ENCODE results near the gene CAPN2. TPM values are rescaled to one million over a fixed set of nuclear protein-coding genes. Genes with fewer than 3 reads are reported as not detected.

Gene CAPN2
- not detected in 2 replicates for total RNA-seq (2014; rRNA removed; shearing (Covaris generic); ENCODE audit: low replicate concordance)

- Histone ChIP-seq H2AFZ (ENCODE audit: low read length) (no peak within 1 kb of the TSS), H3K9ac (ENCODE audit: low read length) (no peak within 1 kb of the TSS), H3K9me3 (ENCODE audit: low read length) (no peaks in the 10 kb centered on the region), H3K27ac (ENCODE audit: low read length) (no peak within 1 kb of the TSS), H4K20me1 (ENCODE audit: insufficient read depth, low read depth, low read length) (no peaks in the 10 kb centered on the region), H3K9me2 (replicated peaks; ENCODE audit: insufficient read depth, low read length) (no peaks in the 10 kb centered on the region), H3K4me2 (ENCODE audit: low read depth, low read length, poor library complexity, severe bottlenecking) (no peak within 1 kb of the TSS), H3K4me3 (ENCODE audit: low read length) (no peak within 1 kb of the TSS), H3K79me2 (ENCODE audit: low read length) (no peaks in the 10 kb centered on the region), H3K27me3 (ENCODE audit: low read length) (no peaks in the 10 kb centered on the region), H3K4me1 (ENCODE audit: low read length) (no peaks in the 10 kb centered on the region), H3K36me3 (ENCODE audit: insufficient read depth, low read length) (no peaks in the 10 kb centered on the region)
- no peak for DNase-seq
These were observed at the start of gene CAPN2 for GRCh38 chr1:223712194-223712849. Gene CAPN2 (plus strand): TSS chr1:223712539. CDS start chr1:223712641, 102 bp downstream.

GRCh38 chr1:223662943-223663342, 49.4 kb upstream of the CAPN2 start:
- H3K9me2 ChIP-seq (replicated peaks; ENCODE audit: insufficient read depth, low read length): no peaks in the 10 kb centered on the region
- no peaks in the 10 kb centered on the region for H3K36me3 ChIP-seq (ENCODE audit: insufficient read depth, low read length)

GRCh38 chr1:223664106-223664505, 48.2 kb upstream of the CAPN2 start:
- Histone ChIP-seq H3K4me3 (ENCODE audit: low read length) (no peak overlapping the region), H3K27me3 (ENCODE audit: low read length) (no peaks in the 10 kb centered on the region), H3K36me3 (ENCODE audit: insufficient read depth, low read length) (no peaks in the 10 kb centered on the region), H3K4me1 (ENCODE audit: low read length) (no peaks in the 10 kb centered on the region), H3K4me2 (ENCODE audit: low read depth, low read length, poor library complexity, severe bottlenecking) (no peak overlapping the region), H3K79me2 (ENCODE audit: low read length) (no peaks in the 10 kb centered on the region), H4K20me1 (ENCODE audit: insufficient read depth, low read depth, low read length) (no peaks in the 10 kb centered on the region), H3K9me3 (ENCODE audit: low read length) (no peaks in the 10 kb centered on the region), H3K27ac (ENCODE audit: low read length) (no peak overlapping the region), H3K9ac (ENCODE audit: low read length) (no peak overlapping the region), H3K9me2 (replicated peaks; ENCODE audit: insufficient read depth, low read length) (no peaks in the 10 kb centered on the region), H2AFZ (ENCODE audit: low read length) (no peak overlapping the region)
- no peak for DNase-seq

More at GRCh38 chr1:223662943-223663342, 49.4 kb upstream of the CAPN2 start:
- no peaks in the 10 kb centered on the region for H3K9me3 ChIP-seq (ENCODE audit: low read length)
- no peak overlapping the region for H2AFZ ChIP-seq (ENCODE audit: low read length)
- H3K79me2 ChIP-seq (ENCODE audit: low read length): no peaks in the 10 kb centered on the region
- no peak overlapping the region for H3K9ac ChIP-seq (ENCODE audit: low read length)
- no peak overlapping the region for H3K4me2 ChIP-seq (ENCODE audit: low read depth, low read length, poor library complexity, severe bottlenecking)
- no peak for DNase-seq
- H3K4me1 ChIP-seq (ENCODE audit: low read length): no peaks in the 10 kb centered on the region
- H4K20me1 ChIP-seq (ENCODE audit: insufficient read depth, low read depth, low read length): no peaks in the 10 kb centered on the region
- no peak overlapping the region for H3K4me3 ChIP-seq (ENCODE audit: low read length)
- no peaks in the 10 kb centered on the region for H3K27me3 ChIP-seq (ENCODE audit: low read length)
- H3K27ac ChIP-seq (ENCODE audit: low read length): no peak overlapping the region

GRCh38 chr1:223665592-223666312, 46.6 kb upstream of the CAPN2 start, which contains the start of gene CAPN8:
Gene CAPN8 (minus strand): TSS chr1:223665701. CDS start chr1:223665646, 55 bp downstream.
- H3K4me1 ChIP-seq (ENCODE audit: low read length): no peaks in the 10 kb centered on the region
- no peak within 1 kb of the TSS for H3K9ac ChIP-seq (ENCODE audit: low read length)
- no peaks in the 10 kb centered on the region for H3K27me3 ChIP-seq (ENCODE audit: low read length)
- no peaks in the 10 kb centered on the region for H3K9me2 ChIP-seq (replicated peaks; ENCODE audit: insufficient read depth, low read length)
- H3K9me3 ChIP-seq (ENCODE audit: low read length): no peaks in the 10 kb centered on the region
- no peak within 1 kb of the TSS for H3K4me3 ChIP-seq (ENCODE audit: low read length)
- H3K36me3 ChIP-seq (ENCODE audit: insufficient read depth, low read length): no peaks in the 10 kb centered on the region
- DNase-seq: no peak
- H3K4me2 ChIP-seq (ENCODE audit: low read depth, low read length, poor library complexity, severe bottlenecking): no peak within 1 kb of the TSS
- H4K20me1 ChIP-seq (ENCODE audit: insufficient read depth, low read depth, low read length): no peaks in the 10 kb centered on the region
- no peaks in the 10 kb centered on the region for H3K79me2 ChIP-seq (ENCODE audit: low read length)
- no peak within 1 kb of the TSS for H3K27ac ChIP-seq (ENCODE audit: low read length)
- H2AFZ ChIP-seq (ENCODE audit: low read length): no peak within 1 kb of the TSS

- no peak for DNase-seq
- Histone ChIP-seq H3K9me2 (replicated peaks; ENCODE audit: insufficient read depth, low read length) (no peaks in the 10 kb centered on the region), H4K20me1 (ENCODE audit: insufficient read depth, low read depth, low read length) (no peaks in the 10 kb centered on the region), H3K36me3 (ENCODE audit: insufficient read depth, low read length) (no peaks in the 10 kb centered on the region), H2AFZ (ENCODE audit: low read length) (no peak overlapping the region), H3K9ac (ENCODE audit: low read length) (no peak overlapping the region), H3K27me3 (ENCODE audit: low read length) (no peaks in the 10 kb centered on the region), H3K79me2 (ENCODE audit: low read length) (no peaks in the 10 kb centered on the region), H3K27ac (ENCODE audit: low read length) (no peak overlapping the region), H3K4me2 (ENCODE audit: low read depth, low read length, poor library complexity, severe bottlenecking) (no peak overlapping the region), H3K4me1 (ENCODE audit: low read length) (no peaks in the 10 kb centered on the region), H3K9me3 (ENCODE audit: low read length) (no peaks in the 10 kb centered on the region), H3K4me3 (ENCODE audit: low read length) (no peak overlapping the region)
These were observed 44.7 kb upstream of the CAPN2 start for GRCh38 chr1:223667484-223668182.

GRCh38 chr1:223669003-223669795, 43.1 kb upstream of the CAPN2 start:
- no peak for DNase-seq
- H3K4me3 ChIP-seq (ENCODE audit: low read length): no peak overlapping the region
- no peak overlapping the region for H2AFZ ChIP-seq (ENCODE audit: low read length)
- no peak overlapping the region for H3K27ac ChIP-seq (ENCODE audit: low read length)
- H3K4me2 ChIP-seq (ENCODE audit: low read depth, low read length, poor library complexity, severe bottlenecking): no peak overlapping the region
- H3K27me3 ChIP-seq (ENCODE audit: low read length): no peaks in the 10 kb centered on the region
- H3K4me1 ChIP-seq (ENCODE audit: low read length): no peaks in the 10 kb centered on the region
- no peaks in the 10 kb centered on the region; the same call in 1 of the 2 replicates for H3K9me3 ChIP-seq (ENCODE audit: low read length)
- no peaks in the 10 kb centered on the region for H3K36me3 ChIP-seq (ENCODE audit: insufficient read depth, low read length)
- H3K79me2 ChIP-seq (ENCODE audit: low read length): no peaks in the 10 kb centered on the region
- H3K9me2 ChIP-seq (replicated peaks; ENCODE audit: insufficient read depth, low read length): no peaks in the 10 kb centered on the region
- no peaks in the 10 kb centered on the region for H4K20me1 ChIP-seq (ENCODE audit: insufficient read depth, low read depth, low read length)
- no peak overlapping the region for H3K9ac ChIP-seq (ENCODE audit: low read length)

- Histone ChIP-seq H3K27me3 (ENCODE audit: low read length) (no peaks in the 10 kb centered on the region), H3K9me2 (replicated peaks; ENCODE audit: insufficient read depth, low read length) (no peaks in the 10 kb centered on the region)
- DNase-seq: peak; percentile 67
These were observed 41.7 kb upstream of the CAPN2 start for GRCh38 chr1:223670458-223671159.

More at GRCh38 chr1:223670458-223671159, 41.7 kb upstream of the CAPN2 start:
- H3K79me2 ChIP-seq (ENCODE audit: low read length): no peaks in the 10 kb centered on the region
- H3K9me3 ChIP-seq (ENCODE audit: low read length): no peaks in the 10 kb centered on the region; the same call in 1 of the 2 replicates
- H3K27ac ChIP-seq (ENCODE audit: low read length): no peak overlapping the region
- no peaks in the 10 kb centered on the region for H3K36me3 ChIP-seq (ENCODE audit: insufficient read depth, low read length)
- H3K4me1 ChIP-seq (ENCODE audit: low read length): no peaks in the 10 kb centered on the region
- H4K20me1 ChIP-seq (ENCODE audit: insufficient read depth, low read depth, low read length): no peaks in the 10 kb centered on the region
- H3K4me3 ChIP-seq (ENCODE audit: low read length): no peak overlapping the region
- H3K4me2 ChIP-seq (ENCODE audit: low read depth, low read length, poor library complexity, severe bottlenecking): no peak overlapping the region
- H3K9ac ChIP-seq (ENCODE audit: low read length): no peak overlapping the region
- H2AFZ ChIP-seq (ENCODE audit: low read length): no peak overlapping the region

Data from Karpas-422 (cell line).